Adipocyte (in vitro differentiated cells): ENCODE results near the gene ARID5A.

Experiments
- DNase-seq: peaks from one replicate; pipeline ENCODE4 v3.0.0-alpha.2; 2015; ENCODE audit warnings: low read depth
- H3K27me3 ChIP-seq: replicated peaks from 2 replicates; pipeline ENCODE4 v1.7.0; 2013; ENCODE audit warnings: mild to moderate bottlenecking, low read length, moderate library complexity; ENCODE audit not compliant: control insufficient read depth, insufficient read depth
- H3K36me3 ChIP-seq: 2 replicates; pipeline ENCODE4 v1.7.0; 2013; ENCODE audit warnings: low read length, mild to moderate bottlenecking, moderate library complexity; ENCODE audit not compliant: control insufficient read depth, insufficient read depth, severe bottlenecking
- H3K4me1 ChIP-seq: 2 replicates; pipeline ENCODE4 v1.7.0; 2013; ENCODE audit warnings: mild to moderate bottlenecking, low read length, moderate library complexity; ENCODE audit not compliant: control insufficient read depth, insufficient read depth
- H3K4me3 ChIP-seq: 2 replicates; pipeline ENCODE4 v1.7.0; 2013; ENCODE audit warnings: mild to moderate bottlenecking, low read length, moderate library complexity
- H3K9ac ChIP-seq: 2 replicates; pipeline ENCODE4 v1.7.0; 2013; ENCODE audit warnings: mild to moderate bottlenecking, low read length, moderate library complexity
- H3K9me3 ChIP-seq: 2 replicates; pipeline ENCODE4 v1.7.0; 2013; ENCODE audit warnings: mild to moderate bottlenecking, low read length, moderate library complexity; ENCODE audit not compliant: control insufficient read depth

Gene ARID5A

GRCh38 chr2:96522304-96523203 is 14.0 kb upstream of the ARID5A start:
- DNase-seq = no peak
- Histone ChIP-seq H3K4me1 (peaks cover 13% of the 10 kb centered on the region), H3K36me3 (no peaks in the 10 kb centered on the region), H3K9ac (no peak overlapping the region), H3K27me3 (no peaks in the 10 kb centered on the region), H3K4me3 (no peak overlapping the region), H3K9me3 (peaks cover 3% of the 10 kb centered on the region)

- no peaks in the 10 kb centered on the region for H3K9me3 ChIP-seq
- H3K36me3 ChIP-seq = no peaks in the 10 kb centered on the region
- H3K4me1 ChIP-seq = peaks cover 25% of the 10 kb centered on the region
- DNase-seq = peak; percentile 62
- H3K9ac ChIP-seq = no peak overlapping the region
- no peak overlapping the region for H3K4me3 ChIP-seq
- H3K27me3 ChIP-seq = no peaks in the 10 kb centered on the region
Measured at GRCh38 chr2:96523659-96524481, 12.7 kb upstream of the ARID5A start.

GRCh38 chr2:96524482-96525210 is 11.9 kb upstream of the ARID5A start:
- Histone ChIP-seq H3K36me3 (no peaks in the 10 kb centered on the region), H3K4me1 (peaks cover 26% of the 10 kb centered on the region), H3K4me3 (no peak overlapping the region), H3K9me3 (no peaks in the 10 kb centered on the region), H3K27me3 (no peaks in the 10 kb centered on the region), H3K9ac (no peak overlapping the region)
- no peak for DNase-seq

GRCh38 chr2:96525211-96525507 is 11.4 kb upstream of the ARID5A start:
- no peaks in the 10 kb centered on the region for H3K9me3 ChIP-seq
- H3K4me3 ChIP-seq = no peak overlapping the region
- no peak overlapping the region for H3K9ac ChIP-seq
- H3K36me3 ChIP-seq = no peaks in the 10 kb centered on the region
- no peaks in the 10 kb centered on the region for H3K27me3 ChIP-seq
- DNase-seq = no peak
- peaks cover 26% of the 10 kb centered on the region for H3K4me1 ChIP-seq

GRCh38 chr2:96526101-96526591 is 10.4 kb upstream of the ARID5A start:
- Histone ChIP-seq H3K9ac (no peak overlapping the region), H3K4me3 (no peak overlapping the region), H3K9me3 (no peaks in the 10 kb centered on the region), H3K27me3 (no peaks in the 10 kb centered on the region), H3K4me1 (peaks cover 31% of the 10 kb centered on the region), H3K36me3 (no peaks in the 10 kb centered on the region)
- no peak for DNase-seq

GRCh38 chr2:96526615-96527285 is 9.8 kb upstream of the ARID5A start:
- peak overlapping the region; percentile 75 for H3K9ac ChIP-seq
- no peaks in the 10 kb centered on the region for H3K36me3 ChIP-seq
- peak overlapping the region; percentile 72 for H3K4me3 ChIP-seq
- DNase-seq = no peak
- no peaks in the 10 kb centered on the region for H3K9me3 ChIP-seq
- peaks cover 36% of the 10 kb centered on the region for H3K4me1 ChIP-seq
- no peaks in the 10 kb centered on the region for H3K27me3 ChIP-seq

GRCh38 chr2:96527286-96528005 is 9.1 kb upstream of the ARID5A start:
- H3K27me3 ChIP-seq = no peaks in the 10 kb centered on the region
- DNase-seq = peak; percentile 72
- H3K4me1 ChIP-seq = peaks cover 43% of the 10 kb centered on the region
- H3K4me3 ChIP-seq = peak overlapping the region; percentile 72
- H3K36me3 ChIP-seq = no peaks in the 10 kb centered on the region
- H3K9me3 ChIP-seq = no peaks in the 10 kb centered on the region
- H3K9ac ChIP-seq = peak overlapping the region; percentile 75

- peaks cover 50% of the 10 kb centered on the region for H3K4me1 ChIP-seq
- peak overlapping the region; percentile 55 for H3K9ac ChIP-seq
- peak overlapping the region; percentile 71 for H3K4me3 ChIP-seq
- H3K36me3 ChIP-seq = no peaks in the 10 kb centered on the region
- H3K9me3 ChIP-seq = no peaks in the 10 kb centered on the region
- H3K27me3 ChIP-seq = no peaks in the 10 kb centered on the region
- DNase-seq = peak; percentile 50
Measured at GRCh38 chr2:96528006-96528699, 8.4 kb upstream of the ARID5A start.

GRCh38 chr2:96528700-96529375 is 7.7 kb upstream of the ARID5A start:
- Histone ChIP-seq H3K4me1 (peaks cover 51% of the 10 kb centered on the region), H3K27me3 (no peaks in the 10 kb centered on the region), H3K9me3 (no peaks in the 10 kb centered on the region), H3K9ac (no peak overlapping the region), H3K4me3 (no peak overlapping the region), H3K36me3 (no peaks in the 10 kb centered on the region)
- DNase-seq = no peak
